Measurements from ENCODE around the gene USP3.

DNA sequence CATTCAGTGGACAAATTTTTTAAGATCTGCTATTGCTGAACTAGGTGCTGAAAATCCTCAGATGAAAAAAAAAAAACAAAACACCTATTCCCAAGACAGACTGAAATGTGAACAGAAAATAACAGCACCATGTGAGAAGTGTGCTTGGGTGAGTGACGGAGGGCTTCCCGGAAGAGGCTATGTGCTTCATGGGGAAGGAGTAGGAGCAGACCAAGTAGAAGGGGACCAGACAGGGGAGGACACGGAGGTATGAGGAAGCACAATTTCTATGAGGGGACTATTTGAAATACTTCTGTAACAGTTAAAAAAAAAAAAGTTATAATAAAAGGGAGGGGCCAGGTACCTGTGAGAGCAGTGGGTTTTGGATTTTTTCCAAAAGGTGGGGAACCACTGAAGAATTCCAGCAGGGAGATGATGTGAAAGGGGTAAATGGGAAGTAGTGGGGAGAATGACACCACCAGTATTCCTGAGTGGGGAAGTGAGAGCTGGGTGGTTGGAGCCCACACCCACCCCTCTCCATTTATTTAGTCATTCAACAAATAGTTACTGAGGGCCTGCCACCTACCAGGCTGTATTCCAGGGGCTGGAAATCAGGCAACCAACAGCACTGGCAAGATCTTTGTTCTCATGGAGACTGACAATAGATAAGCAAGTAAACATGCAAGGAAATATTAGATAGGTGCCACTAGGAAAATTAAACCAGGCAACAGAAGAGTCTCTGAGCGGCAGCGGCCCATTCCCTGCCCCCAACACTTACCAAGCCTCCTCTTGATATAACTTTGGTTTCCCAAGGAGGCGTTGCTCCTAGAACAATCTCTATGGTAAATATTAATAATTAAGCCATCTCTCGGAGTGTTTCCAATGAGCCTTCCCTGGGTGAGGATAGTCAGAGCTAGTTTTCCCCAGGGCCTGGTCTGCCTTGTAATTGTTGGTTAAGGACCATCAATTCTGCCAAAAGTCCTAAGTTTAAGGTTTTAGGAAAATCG, 3.8 kb upstream of the USP3 start:
- TF ChIP-seq EZH2phosphoT487 (IDR thresholded peaks at IDR 0.05; ENCODE audit: insufficient read depth, low read depth) (no peak), EZH2 (IDR thresholded peaks at IDR 0.05; ENCODE audit: insufficient read depth, poor library complexity, severe bottlenecking) (no peak)

Measured in GM23248 (cell line).